H1 (cell line): ENCODE measurements around the gene ANKRD50. TPM values are rescaled to one million over a fixed set of nuclear protein-coding genes. Genes with fewer than 3 reads are reported as not detected.

Experiments used
- KDM1A ChIP-seq: fragments of 200-600, 300-600 bp; sonication (generic); IDR thresholded peaks from 2 replicates; pipeline ENCODE4 v1.7.1; 2016; ENCODE audit warnings: mild to moderate bottlenecking, low read length, borderline replicate concordance
- PHF8 ChIP-seq: fragments of 200-600 bp; sonication (generic); conservative IDR thresholded peaks from 2 replicates; pipeline ENCODE4 v1.7.1; 2012; ENCODE audit warnings: low read depth, mild to moderate bottlenecking, inconsistent platforms, low read length, moderate library complexity
- SIRT6 ChIP-seq: IDR thresholded peaks from one replicate; pipeline ENCODE4 v1.7.1; 2012; ENCODE audit warnings: low read length, inconsistent platforms
- SP4 ChIP-seq: IDR thresholded peaks from 2 replicates; pipeline ENCODE4 v1.6.1; 2012; ENCODE audit warnings: low read length, inconsistent platforms
- SUZ12 ChIP-seq: fragments of 200-600 bp; sonication (generic); IDR thresholded peaks from 2 replicates; pipeline ENCODE4 v1.6.1; 2012; ENCODE audit warnings: mild to moderate bottlenecking, inconsistent platforms, low read length, moderate library complexity, mixed read lengths
- polyA plus RNA-seq, 7 experiments: library from polyadenylated mRNA; depleted of rRNA in 3 of 7; stranded (reverse) in 5 of 7; unstranded in 2 of 7; fragments of >200 nt in 5 of 7; fragments of 200-250 nt in 2 of 7; gene quantifications; 1 replicate in 5 of 7; 2 replicates in 1 of 7; 4 replicates in 1 of 7; pipeline versions ENCODE4 v1.2.1 to v1.2.3, GENCODE V29; 2011 to 2013; ENCODE audit warnings: missing spikeins in 2 of 7, mixed read lengths in 2 of 7
- total RNA-seq: library from RNA; stranded (reverse); fragmentation: NEBNext Ultra II Directional; extraction: Animal tissue kit (Norgen Biotek cat#: 25700); gene quantifications from 2 replicates; pipeline ENCODE4 v1.2.1, GENCODE V29; 2021
- TF ChIP-seq, protein P1 (sequence below): IDR thresholded peaks from 2 replicates; pipeline ENCODE4 v1.6.1; 2012; ENCODE audit warnings: inconsistent platforms
- TF ChIP-seq, protein P2 (sequence below): IDR thresholded peaks from 2 replicates; pipeline ENCODE4 v1.6.1; 2011; ENCODE audit warnings: low read depth, mild to moderate bottlenecking, low read length; ENCODE audit not compliant: insufficient read depth

Gene ANKRD50
- total and polyA plus RNA-seq, 2 of the 8 experiments (the other 6 are each of a cell fraction or from before 2014, with no cell fraction given) = 8.5 to 25.0 TPM

DNA sequence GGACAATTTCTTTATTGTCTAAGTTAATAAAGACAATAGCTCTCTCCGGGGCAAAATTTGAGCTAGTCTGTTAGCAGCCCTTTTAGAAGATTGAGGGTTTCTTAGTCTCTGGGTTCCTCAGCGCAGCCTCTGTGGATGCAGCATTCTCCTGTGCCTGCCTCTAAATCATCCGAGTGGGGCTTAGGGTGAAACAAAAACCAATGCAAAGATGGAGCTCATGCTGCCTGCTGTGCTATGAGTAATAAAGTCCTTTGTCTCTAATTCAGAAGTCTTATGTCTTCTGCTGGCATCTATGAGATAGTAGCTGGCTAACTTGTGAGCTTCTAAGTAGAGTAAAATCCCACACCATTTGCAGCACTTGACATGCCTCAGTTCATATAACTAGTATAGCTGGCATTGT is 67.9 kb downstream of the ANKRD50 start (continued):
- TF ChIP-seq, protein P1, sequence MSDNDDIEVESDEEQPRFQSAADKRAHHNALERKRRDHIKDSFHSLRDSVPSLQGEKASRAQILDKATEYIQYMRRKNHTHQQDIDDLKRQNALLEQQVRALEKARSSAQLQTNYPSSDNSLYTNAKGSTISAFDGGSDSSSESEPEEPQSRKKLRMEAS = no peak
- TF ChIP-seq PHF8 = no peak
- no peak for TF ChIP-seq SIRT6
- TF ChIP-seq, protein P2, sequence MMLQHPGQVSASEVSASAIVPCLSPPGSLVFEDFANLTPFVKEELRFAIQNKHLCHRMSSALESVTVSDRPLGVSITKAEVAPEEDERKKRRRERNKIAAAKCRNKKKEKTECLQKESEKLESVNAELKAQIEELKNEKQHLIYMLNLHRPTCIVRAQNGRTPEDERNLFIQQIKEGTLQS = no peak
- TF ChIP-seq KDM1A = no peak
- no peak for TF ChIP-seq SUZ12
- TF ChIP-seq SP4 = no peak
